Fibroblast of villous mesenchyme (primary cell): Measurements from ENCODE around the gene FMC1. TPM values are rescaled to one million over a fixed set of nuclear protein-coding genes. Genes with fewer than 3 reads are reported as not detected.
"Not testable (repeated sequence)": the region's sequence is repeated elsewhere in the genome, so short reads cannot be mapped to it uniquely, and the experiment has no call there.

ENCODE experiments used
- DNase-seq: peaks from one replicate; pipeline ENCODE4 v3.0.0-alpha.2; 2010; ENCODE audit warnings: low read depth
- H3K4me3 ChIP-seq: 2 replicates; pipeline ENCODE4 v1.5.1; 2011; ENCODE audit warnings: low read depth, mild to moderate bottlenecking, low read length
- total RNA-seq: library from RNA; depleted of rRNA; stranded (reverse); fragments of >200 nt; gene quantifications from 2 replicates; pipeline ENCODE4 v1.2.3, GENCODE V29; 2012
- TF ChIP-seq, protein P1 (sequence below): IDR thresholded peaks from 2 replicates; pipeline ENCODE4 v1.5.1; 2012; ENCODE audit warnings: low read depth, mild to moderate bottlenecking, low read length; ENCODE audit not compliant: insufficient read depth

FMC1 gene
- total RNA-seq, 1 donor: 13.4 TPM

DNA sequence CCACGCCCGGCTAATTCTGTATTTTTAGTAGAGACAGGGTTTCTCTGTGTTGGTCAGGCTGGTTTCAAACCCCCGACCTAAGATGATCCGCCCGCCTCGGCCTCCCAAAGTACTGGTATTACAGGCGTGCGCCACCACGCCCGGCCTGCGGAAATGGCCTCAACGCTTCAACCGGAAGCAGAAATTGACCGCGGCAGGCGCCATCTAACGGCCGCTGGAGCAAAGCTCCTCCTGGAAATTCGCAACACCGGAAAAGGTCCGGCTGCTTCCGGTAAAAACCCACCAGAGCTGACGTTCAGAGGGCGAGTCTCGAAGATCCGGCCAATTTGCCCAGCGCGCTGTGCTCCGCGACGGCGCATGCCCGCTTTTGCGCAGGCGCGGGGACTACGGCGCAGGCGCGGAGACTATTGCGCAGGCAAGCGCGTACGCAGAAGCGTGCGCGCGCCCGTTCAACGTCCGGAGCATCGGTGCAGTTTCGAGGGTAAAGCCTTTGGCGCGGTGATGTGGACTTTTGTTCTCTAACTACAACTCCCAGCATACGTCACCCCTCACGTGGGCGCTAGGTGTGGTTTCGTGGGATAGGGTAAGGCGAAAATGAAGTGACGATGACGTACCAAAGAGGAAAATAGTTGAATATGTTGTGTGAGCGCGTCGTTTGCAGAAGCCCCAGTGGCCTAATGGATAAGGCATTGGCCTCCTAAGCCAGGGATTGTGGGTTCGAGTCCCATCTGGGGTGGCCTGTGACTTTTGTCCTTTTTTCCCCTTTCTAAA is 915 bp upstream of the FMC1 start:
- peak; percentile 100 for DNase-seq
- TF ChIP-seq, protein P1, sequence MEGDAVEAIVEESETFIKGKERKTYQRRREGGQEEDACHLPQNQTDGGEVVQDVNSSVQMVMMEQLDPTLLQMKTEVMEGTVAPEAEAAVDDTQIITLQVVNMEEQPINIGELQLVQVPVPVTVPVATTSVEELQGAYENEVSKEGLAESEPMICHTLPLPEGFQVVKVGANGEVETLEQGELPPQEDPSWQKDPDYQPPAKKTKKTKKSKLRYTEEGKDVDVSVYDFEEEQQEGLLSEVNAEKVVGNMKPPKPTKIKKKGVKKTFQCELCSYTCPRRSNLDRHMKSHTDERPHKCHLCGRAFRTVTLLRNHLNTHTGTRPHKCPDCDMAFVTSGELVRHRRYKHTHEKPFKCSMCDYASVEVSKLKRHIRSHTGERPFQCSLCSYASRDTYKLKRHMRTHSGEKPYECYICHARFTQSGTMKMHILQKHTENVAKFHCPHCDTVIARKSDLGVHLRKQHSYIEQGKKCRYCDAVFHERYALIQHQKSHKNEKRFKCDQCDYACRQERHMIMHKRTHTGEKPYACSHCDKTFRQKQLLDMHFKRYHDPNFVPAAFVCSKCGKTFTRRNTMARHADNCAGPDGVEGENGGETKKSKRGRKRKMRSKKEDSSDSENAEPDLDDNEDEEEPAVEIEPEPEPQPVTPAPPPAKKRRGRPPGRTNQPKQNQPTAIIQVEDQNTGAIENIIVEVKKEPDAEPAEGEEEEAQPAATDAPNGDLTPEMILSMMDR: peak; percentile 69
- H3K4me3 ChIP-seq: peak overlapping the region; percentile 97

DNA sequence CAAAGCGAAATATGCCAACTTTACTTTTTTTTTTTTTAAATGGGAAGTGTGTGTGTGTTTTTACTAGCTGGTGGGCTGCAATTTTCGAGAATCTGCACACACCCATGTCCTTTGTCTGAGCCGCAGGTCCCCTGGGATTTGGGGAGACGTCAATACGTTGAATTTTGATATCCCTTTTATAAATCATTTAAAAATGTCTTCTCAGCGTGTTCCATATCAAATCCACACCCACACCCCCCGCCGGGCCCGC is 404 bp upstream of the FMC1 start:
- H3K4me3 ChIP-seq: peak overlapping the region; percentile 97
- no peak for DNase-seq
- TF ChIP-seq, protein P1: no peak

DNA sequence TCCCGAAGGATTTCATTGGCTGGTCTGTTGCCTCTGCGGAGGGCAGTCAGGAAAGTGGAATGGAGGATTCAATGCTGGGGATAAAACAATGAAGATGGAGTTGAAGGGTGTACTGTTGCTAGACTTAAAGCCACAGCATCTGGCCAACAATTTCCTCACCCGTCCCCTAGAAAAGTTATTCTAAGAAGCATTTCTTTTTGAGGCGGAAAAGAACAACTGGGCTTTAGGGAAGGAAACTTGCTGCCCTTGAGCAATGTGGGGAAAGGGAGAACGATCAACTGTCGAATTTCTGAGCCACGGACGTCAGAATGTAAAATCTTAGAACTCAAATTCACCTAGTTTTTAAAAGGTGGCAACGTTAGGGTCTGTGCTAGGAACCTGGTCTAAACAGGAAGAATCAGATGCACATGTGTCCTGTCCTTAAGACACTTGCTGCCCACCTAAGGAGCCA is 664 bp downstream of the FMC1 start:
- TF ChIP-seq, protein P1: no peak

DNA sequence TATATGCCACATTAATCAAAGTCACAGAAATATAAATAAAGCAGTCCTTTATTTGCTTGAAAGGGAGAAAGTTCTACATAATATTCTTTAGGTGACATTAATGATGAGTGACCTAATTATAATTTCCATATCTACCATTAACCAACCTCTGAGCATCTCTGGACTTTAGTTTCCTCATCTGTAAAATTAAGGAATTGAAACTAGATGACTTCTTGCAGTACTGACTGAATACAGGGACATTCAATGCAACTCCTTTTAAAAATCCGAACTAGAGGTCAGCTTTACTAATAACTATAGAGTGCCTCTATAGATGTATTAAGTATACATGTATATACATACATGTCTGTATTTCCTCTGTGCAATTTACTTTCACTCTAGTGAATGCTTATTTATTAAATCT is 3.9 kb downstream of the FMC1 start:
- TF ChIP-seq, protein P1: no peak
- no peak for DNase-seq
- H3K4me3 ChIP-seq: no peak overlapping the region

More for the DNA sequence above, 664 bp downstream of the FMC1 start:
- DNase-seq: no peak
- peak overlapping the region; percentile 97 for H3K4me3 ChIP-seq

DNA sequence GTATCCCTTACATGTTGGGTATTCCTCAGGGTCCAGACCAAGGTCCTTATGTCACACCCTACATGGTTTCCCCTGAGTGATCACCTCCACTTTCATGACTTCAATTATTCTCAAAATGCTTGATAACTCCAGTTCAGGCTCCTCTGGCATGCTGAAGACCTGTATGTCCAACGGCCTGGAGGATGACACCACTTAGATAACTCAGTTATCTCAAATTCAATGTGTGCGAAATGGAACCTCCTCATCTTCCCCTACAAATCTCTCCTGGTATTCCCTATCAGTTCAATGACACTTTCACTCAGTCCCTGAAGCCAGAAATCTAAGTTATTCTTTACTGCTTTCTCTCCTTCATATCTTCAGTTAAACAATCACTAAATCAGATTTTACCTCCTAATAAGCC is 9.9 kb downstream of the FMC1 start:
- TF ChIP-seq, protein P1: no peak
- DNase-seq: no peak
- no peak overlapping the region for H3K4me3 ChIP-seq

DNA sequence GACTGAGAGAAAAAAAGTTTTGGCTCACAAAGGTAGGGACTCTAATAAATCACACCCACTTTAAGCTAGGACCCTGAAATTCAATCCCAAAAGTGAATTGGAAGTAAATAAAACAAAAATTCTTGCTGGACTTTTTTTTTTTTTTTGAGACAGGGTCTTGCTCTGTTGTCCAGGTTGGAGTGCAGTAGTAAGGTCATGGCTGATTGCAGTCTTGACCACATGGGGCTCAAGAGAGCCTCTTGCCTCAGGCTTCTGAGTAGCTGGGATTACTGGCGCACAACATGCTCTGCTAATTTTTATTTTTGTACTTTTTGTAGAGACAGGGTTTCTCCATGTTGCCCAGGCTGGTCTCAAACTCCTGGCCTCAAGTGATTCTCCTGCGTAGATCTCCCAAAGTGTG is 13.6 kb downstream of the FMC1 start:
- DNase-seq: no peak
- H3K4me3 ChIP-seq: no peak overlapping the region
- TF ChIP-seq, protein P1: peak; percentile 3

DNA sequence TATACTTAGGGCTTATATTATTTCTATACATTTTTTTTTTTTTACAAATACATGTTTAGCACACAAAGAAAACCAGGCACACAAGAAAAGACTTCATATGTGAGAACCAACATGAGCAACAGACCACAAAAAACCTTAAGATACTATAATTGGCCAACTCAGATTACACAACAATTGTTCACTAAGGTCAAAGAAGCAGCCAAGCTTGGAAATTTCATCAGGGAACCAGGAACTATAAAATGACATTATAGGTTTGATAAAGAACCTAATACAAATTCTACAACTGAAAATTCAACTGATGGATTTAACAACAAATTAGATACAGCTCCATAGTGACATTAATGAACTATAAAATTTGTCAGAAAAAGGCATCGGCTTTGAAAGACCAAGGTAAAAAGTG is 14.2 kb downstream of the FMC1 start:
- no peak overlapping the region for H3K4me3 ChIP-seq
- TF ChIP-seq, protein P1: no peak
- peak; percentile 55 for DNase-seq

DNA sequence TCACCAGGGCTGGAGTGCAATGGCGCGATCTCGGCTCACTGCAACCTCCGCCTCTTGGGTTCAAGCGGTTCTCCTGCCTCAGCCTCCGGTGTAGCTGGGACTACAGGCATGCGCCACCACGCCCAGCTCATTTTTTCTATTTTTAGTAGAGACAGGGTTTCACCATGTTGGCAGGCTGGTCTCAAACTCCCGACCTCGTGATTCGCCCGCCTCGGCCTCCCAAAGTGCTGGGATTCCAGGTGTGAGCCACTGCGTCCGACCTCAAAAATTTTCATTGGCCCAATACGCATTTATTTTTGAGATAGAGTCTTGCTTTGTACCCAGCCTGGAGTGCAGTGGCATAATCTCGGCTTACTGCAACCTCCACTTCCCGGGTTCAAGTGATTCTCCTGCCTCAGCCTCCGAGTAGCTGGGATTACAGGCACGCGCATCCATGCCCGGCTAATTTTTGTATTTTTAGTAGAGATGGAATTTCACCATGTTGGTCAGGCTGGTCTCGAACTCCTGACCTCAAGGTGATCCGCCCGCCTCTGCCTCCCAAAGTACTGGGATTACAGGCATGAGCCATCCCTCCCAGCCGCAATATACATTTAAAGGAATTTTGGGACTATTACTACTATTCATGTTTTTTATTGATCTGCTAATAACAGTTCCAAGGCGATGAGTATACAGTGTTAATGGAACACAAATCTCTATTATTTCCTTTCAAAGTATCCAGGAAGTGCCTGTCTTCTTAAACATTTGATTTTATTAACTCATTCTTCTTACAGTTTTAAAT is 16.8 kb downstream of the FMC1 start:
- peak overlapping the region; percentile 88 for H3K4me3 ChIP-seq
- not testable (repeated sequence) for DNase-seq
